Right ventricle myocardium superior (tissue), 1 donor: ENCODE data around the gene HOXB8. TPM values are rescaled to one million over a fixed set of nuclear protein-coding genes. Genes with fewer than 3 reads are reported as not detected.

Source experiments
- ATAC-seq: fragments of 200-7000 bp; cut with Tn5 transposase; one replicate; pipeline ENCODE4 v1.9.1; 2020; ENCODE audit warnings: mild to moderate bottlenecking; ENCODE audit not compliant: poor library complexity
- DNase-seq: peaks from one replicate; pipeline ENCODE4 v3.0.0-alpha.2; 2020
- intact Hi-C: fragments of 100-400 bp; cut with DNase I; formaldehyde crosslinking; loops from one replicate; pipeline ENCODE4 v1.11.2; 2022
- long read RNA-seq: library from polyadenylated mRNA; unstranded; transcript quantifications from one replicate; pipeline ENCODE4 v2.0.0, GENCODE V29; 2021
- total RNA-seq: library from RNA; stranded (reverse); fragmentation: NEBNext Ultra II Directional; extraction: Animal tissue kit (Norgen Biotek cat#: 25700); gene quantifications from one replicate; pipeline ENCODE4 v1.2.1, GENCODE V29; 2021
- donor health status: DM: no; HTN: yes; CAD: no; lungs with severe emphysema.

The HOXB8 gene
- total RNA-seq: not detected
- long read RNA-seq: 0 reads

GRCh38 chr17:48615047-48615962, at the start of gene HOXB8:
Gene HOXB8, minus strand, starts transcription at chr17:48615292. Its CDS starts 588 bp downstream, at chr17:48614704.
- ATAC-seq (no peak), DNase-seq (no peak)
- intact Hi-C loops: loop anchor here (5.0 kb wide), 1 partner anchor 278 kb away; no protein-coding TSS in a partner anchor

GRCh38 chr17:48663134-48663924, 48.2 kb upstream of the HOXB8 start:
- ATAC-seq: no peak
- intact Hi-C loops: no loop called here
- DNase-seq: no peak

GRCh38 chr17:48655913-48656312, 40.8 kb upstream of the HOXB8 start:
- ATAC-seq (no peak), DNase-seq (no peak)
- intact Hi-C loops: no loop called here

- intact Hi-C loops: no loop called here
- DNase-seq (no peak), ATAC-seq (no peak)
Observed at GRCh38 chr17:48649741-48650140, 34.6 kb upstream of the HOXB8 start.

GRCh38 chr17:48647963-48648245, 32.8 kb upstream of the HOXB8 start:
- no peak for ATAC-seq
- intact Hi-C loops: no loop called here
- DNase-seq: no peak

GRCh38 chr17:48647103-48647962, 32.2 kb upstream of the HOXB8 start:
- DNase-seq (no peak), ATAC-seq (no peak)
- intact Hi-C loops: no loop called here

GRCh38 chr17:48646183-48647102, 31.4 kb upstream of the HOXB8 start:
- intact Hi-C loops: no loop called here
- DNase-seq (no peak), ATAC-seq (no peak)

GRCh38 chr17:48645639-48646182, 30.6 kb upstream of the HOXB8 start:
- DNase-seq: no peak
- intact Hi-C loops: no loop called here
- no peak for ATAC-seq

- DNase-seq (no peak), ATAC-seq (no peak)
- intact Hi-C loops: no loop called here
Observed at GRCh38 chr17:48644910-48645557, 29.9 kb upstream of the HOXB8 start.

GRCh38 chr17:48644159-48644558, 29.1 kb upstream of the HOXB8 start:
- intact Hi-C loops: no loop called here
- DNase-seq: no peak
- ATAC-seq: no peak

- DNase-seq: no peak
- intact Hi-C loops: no loop called here
- no peak for ATAC-seq
Observed at GRCh38 chr17:48643697-48644012, 28.6 kb upstream of the HOXB8 start.

- intact Hi-C loops: no loop called here
- DNase-seq: no peak
- no peak for ATAC-seq
Observed at GRCh38 chr17:48642843-48643696, 28.0 kb upstream of the HOXB8 start.

- ATAC-seq (no peak), DNase-seq (no peak)
- intact Hi-C loops: no loop called here
Observed at GRCh38 chr17:48642059-48642842, 27.2 kb upstream of the HOXB8 start.

- intact Hi-C loops: no loop called here
- DNase-seq (no peak), ATAC-seq (no peak)
Observed at GRCh38 chr17:48641541-48642058, 26.5 kb upstream of the HOXB8 start.

GRCh38 chr17:48640858-48641180, 25.7 kb upstream of the HOXB8 start:
- DNase-seq (no peak), ATAC-seq (no peak)
- intact Hi-C loops: no loop called here
